ENCODE data around the gene TUBD1.

GRCh38 chr17:59844884-59845594, 47.7 kb downstream of the TUBD1 start:
- TF ChIP-seq POLR2AphosphoS5 (IDR thresholded peaks at IDR 0.05): no peak
- TF ChIP-seq, protein P1, sequence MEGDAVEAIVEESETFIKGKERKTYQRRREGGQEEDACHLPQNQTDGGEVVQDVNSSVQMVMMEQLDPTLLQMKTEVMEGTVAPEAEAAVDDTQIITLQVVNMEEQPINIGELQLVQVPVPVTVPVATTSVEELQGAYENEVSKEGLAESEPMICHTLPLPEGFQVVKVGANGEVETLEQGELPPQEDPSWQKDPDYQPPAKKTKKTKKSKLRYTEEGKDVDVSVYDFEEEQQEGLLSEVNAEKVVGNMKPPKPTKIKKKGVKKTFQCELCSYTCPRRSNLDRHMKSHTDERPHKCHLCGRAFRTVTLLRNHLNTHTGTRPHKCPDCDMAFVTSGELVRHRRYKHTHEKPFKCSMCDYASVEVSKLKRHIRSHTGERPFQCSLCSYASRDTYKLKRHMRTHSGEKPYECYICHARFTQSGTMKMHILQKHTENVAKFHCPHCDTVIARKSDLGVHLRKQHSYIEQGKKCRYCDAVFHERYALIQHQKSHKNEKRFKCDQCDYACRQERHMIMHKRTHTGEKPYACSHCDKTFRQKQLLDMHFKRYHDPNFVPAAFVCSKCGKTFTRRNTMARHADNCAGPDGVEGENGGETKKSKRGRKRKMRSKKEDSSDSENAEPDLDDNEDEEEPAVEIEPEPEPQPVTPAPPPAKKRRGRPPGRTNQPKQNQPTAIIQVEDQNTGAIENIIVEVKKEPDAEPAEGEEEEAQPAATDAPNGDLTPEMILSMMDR (IDR thresholded peaks at IDR 0.05): no peak

Data from suprapubic skin (tissue), 3 donors.